Neural cell (in vitro differentiated cells): ENCODE results near the gene GP2. TPM values are rescaled to one million over a fixed set of nuclear protein-coding genes. Genes with fewer than 3 reads are reported as not detected.

Source experiments
- H2AFZ ChIP-seq: fragments of 200-600, 300-800 bp; sonication (generic), shearing (Covaris generic); 2 replicates; pipeline ENCODE4 v1.6.0; 2014; ENCODE audit warnings: low read depth, mild to moderate bottlenecking, antibody characterized with exemption, low read length, moderate library complexity
- H3F3A ChIP-seq: fragments of 200-600 bp; shearing (Covaris generic); 2 replicates; pipeline ENCODE4 v1.6.1; 2016; ENCODE audit warnings: mild to moderate bottlenecking, moderate library complexity, mixed read lengths, antibody characterized with exemption, low read length; ENCODE audit not compliant: insufficient read depth, poor library complexity, severe bottlenecking
- H3K27ac ChIP-seq: fragments of 200-600, 300-800 bp; sonication (generic), shearing (Covaris generic); 2 replicates; pipeline ENCODE4 v1.5.1; 2014; ENCODE audit warnings: mild to moderate bottlenecking, low read length, moderate library complexity
- H3K27me3 ChIP-seq: fragments of 300-800, 200-600 bp; sonication (generic), shearing (Covaris generic); 2 replicates; pipeline ENCODE4 v1.6.0; 2014; ENCODE audit warnings: mild to moderate bottlenecking, low read depth, low read length, moderate library complexity; ENCODE audit not compliant: insufficient read depth
- H3K36me3 ChIP-seq: fragments of 300-800, 200-600 bp; sonication (generic), shearing (Covaris generic); 2 replicates; pipeline ENCODE4 v1.5.1; 2014; ENCODE audit warnings: mild to moderate bottlenecking, antibody characterized with exemption, low read length, moderate library complexity; ENCODE audit not compliant: insufficient read depth
- H3K4me2 ChIP-seq: fragments of 300-800, 200-600 bp; sonication (generic), shearing (Covaris generic); 2 replicates; pipeline ENCODE4 v1.6.0; 2014; ENCODE audit warnings: mild to moderate bottlenecking, low read length
- H3K4me3 ChIP-seq: fragments of 300-800, 200-600 bp; sonication (generic), shearing (Covaris generic); 2 replicates; pipeline ENCODE4 v1.5.1; 2014; ENCODE audit warnings: mild to moderate bottlenecking, low read length, moderate library complexity
- H3K79me2 ChIP-seq: fragments of 200-600 bp; shearing (Covaris generic); replicated peaks from 2 replicates; pipeline ENCODE4 v1.6.0; 2014; ENCODE audit warnings: mild to moderate bottlenecking, low read length, moderate library complexity; ENCODE audit not compliant: insufficient read depth
- H3K9ac ChIP-seq: fragments of 300-800, 200-600 bp; sonication (generic), shearing (Covaris generic); 2 replicates; pipeline ENCODE4 v1.6.1; 2016; ENCODE audit warnings: mild to moderate bottlenecking, low read length, mixed read lengths
- H3K9me2 ChIP-seq: fragments of 200-600 bp; shearing (Covaris generic); 2 replicates; pipeline ENCODE4 v1.6.1; 2016; ENCODE audit warnings: mild to moderate bottlenecking, low read length, mixed read lengths; ENCODE audit not compliant: insufficient read depth
- H3K9me3 ChIP-seq: fragments of 200-600, 300-800 bp; sonication (generic), shearing (Covaris generic); 2 replicates; pipeline ENCODE4 v1.6.1; 2016; ENCODE audit warnings: mild to moderate bottlenecking, mixed run types, low read length, moderate library complexity, mixed read lengths
- H4K20me1 ChIP-seq: fragments of 200-600 bp; shearing (Covaris generic); 2 replicates; pipeline ENCODE4 v1.6.1; 2016; ENCODE audit warnings: mild to moderate bottlenecking, mixed run types; ENCODE audit not compliant: insufficient read depth
- CTCF ChIP-seq: fragments of 450-650 bp; IDR thresholded peaks from 2 replicates; pipeline ENCODE4 v1.5.1; 2014; ENCODE audit warnings: antibody characterized with exemption, mild to moderate bottlenecking, moderate library complexity; ENCODE audit not compliant: poor library complexity, severe bottlenecking
- EP300 ChIP-seq: fragments of 450-650 bp; conservative IDR thresholded peaks from 2 replicates; pipeline ENCODE4 v1.6.1; 2014; ENCODE audit warnings: antibody characterized with exemption, mild to moderate bottlenecking, moderate library complexity; ENCODE audit not compliant: poor library complexity, severe bottlenecking
- EZH2 ChIP-seq: fragments of 200-600, 300-800 bp; shearing (Covaris generic), sonication (generic); IDR thresholded peaks from 2 replicates; pipeline ENCODE4 v1.6.1; 2014; ENCODE audit warnings: antibody characterized with exemption, low read length, borderline replicate concordance, mild to moderate bottlenecking; ENCODE audit not compliant: insufficient read depth, poor library complexity, severe bottlenecking
- MXI1 ChIP-seq: fragments of 450-650 bp; conservative IDR thresholded peaks from 2 replicates; pipeline ENCODE4 v1.6.1; 2014; ENCODE audit warnings: antibody characterized with exemption, mild to moderate bottlenecking; ENCODE audit not compliant: poor library complexity, severe bottlenecking
- POLR2AphosphoS5 ChIP-seq: IDR thresholded peaks from 2 replicates; pipeline ENCODE4 v1.6.1; 2012
- RAD21 ChIP-seq: fragments of 450-650 bp; conservative IDR thresholded peaks from 2 replicates; pipeline ENCODE4 v1.6.1; 2014; ENCODE audit warnings: antibody characterized with exemption, mild to moderate bottlenecking, moderate library complexity
- REST ChIP-seq: IDR thresholded peaks from 2 replicates; pipeline ENCODE4 v1.6.1; 2012; ENCODE audit warnings: borderline replicate concordance
- SMC3 ChIP-seq: fragments of 450-650 bp; conservative IDR thresholded peaks from 2 replicates; pipeline ENCODE4 v1.6.1; 2014; ENCODE audit warnings: antibody characterized with exemption, mild to moderate bottlenecking, moderate library complexity; ENCODE audit not compliant: poor library complexity
- TAF1 ChIP-seq: IDR thresholded peaks from 2 replicates; pipeline ENCODE4 v1.6.1; 2012; ENCODE audit warnings: low read depth
- polyA plus RNA-seq: library from polyadenylated mRNA; depleted of rRNA; stranded (reverse); fragments of >200 nt; gene quantifications from 2 replicates; pipeline ENCODE4 v1.2.3, GENCODE V29; 2014

Gene GP2
- polyA plus RNA-seq, 1 donor from 2014 or later: not detected

- Histone ChIP-seq H2AFZ (no peak overlapping the region), H3K27ac (no peak overlapping the region), H3K36me3 (no peaks in the 10 kb centered on the region), H3K4me3 (no peak overlapping the region), H3K79me2 (no peaks in the 10 kb centered on the region), H3K9me3 (no peaks in the 10 kb centered on the region), H3K9me2 (no peaks in the 10 kb centered on the region), H3K4me2 (no peak overlapping the region), H4K20me1 (no peaks in the 10 kb centered on the region), H3K9ac (no peak overlapping the region), H3K27me3 (no peaks in the 10 kb centered on the region), H3F3A (no peaks in the 10 kb centered on the region)
- TF ChIP-seq POLR2AphosphoS5: no peak
These were observed 27.9 kb upstream of the GP2 start for GRCh38 chr16:20355114-20355782.

- no peaks in the 10 kb centered on the region for H3K27me3 ChIP-seq
- no peaks in the 10 kb centered on the region for H3K79me2 ChIP-seq
- no peaks in the 10 kb centered on the region for H3K9me2 ChIP-seq
- no peak overlapping the region for H3K27ac ChIP-seq
- no peaks in the 10 kb centered on the region for H3F3A ChIP-seq
- no peak overlapping the region for H2AFZ ChIP-seq
- TF ChIP-seq POLR2AphosphoS5: no peak
- no peak for TF ChIP-seq EZH2
- TF ChIP-seq TAF1: no peak
- no peak for TF ChIP-seq EP300
- no peak for TF ChIP-seq REST
- no peak for TF ChIP-seq SMC3
- no peak for TF ChIP-seq RAD21
- no peak for TF ChIP-seq MXI1
- TF ChIP-seq CTCF: no peak
- H3K9ac ChIP-seq: no peak overlapping the region
- H3K36me3 ChIP-seq: no peaks in the 10 kb centered on the region
- no peaks in the 10 kb centered on the region for H4K20me1 ChIP-seq
- no peaks in the 10 kb centered on the region for H3K9me3 ChIP-seq
- no peak overlapping the region for H3K4me2 ChIP-seq
- H3K4me3 ChIP-seq: no peak overlapping the region
These were observed 26.1 kb upstream of the GP2 start for GRCh38 chr16:20353379-20353778.

- TF ChIP-seq REST (no peak), EZH2 (no peak), SMC3 (no peak), RAD21 (no peak), EP300 (no peak), TAF1 (no peak), POLR2AphosphoS5 (no peak), CTCF (no peak), MXI1 (no peak)
- no peaks in the 10 kb centered on the region for H3K79me2 ChIP-seq
- H3K4me3 ChIP-seq: no peak within 1 kb of the TSS
- no peak within 1 kb of the TSS for H3K9ac ChIP-seq
- H2AFZ ChIP-seq: no peak within 1 kb of the TSS
- H3K4me2 ChIP-seq: no peak within 1 kb of the TSS
- H3K36me3 ChIP-seq: no peaks in the 10 kb centered on the region
- no peak within 1 kb of the TSS for H3K27ac ChIP-seq
- no peaks in the 10 kb centered on the region for H3K9me2 ChIP-seq
- no peaks in the 10 kb centered on the region for H4K20me1 ChIP-seq
- H3K9me3 ChIP-seq: no peaks in the 10 kb centered on the region
- no peaks in the 10 kb centered on the region for H3K27me3 ChIP-seq
- H3F3A ChIP-seq: no peaks in the 10 kb centered on the region
These were observed 25.3 kb upstream of the GP2 start, which contains the start of gene UMOD for GRCh38 chr16:20352615-20353014. Gene UMOD, minus strand, starts transcription at chr16:20352715. Its CDS starts 1,978 bp downstream, at chr16:20350737.
